ENCODE data around the gene SPSB3. TPM values are rescaled to one million over a fixed set of nuclear protein-coding genes. Genes with fewer than 3 reads are reported as not detected.

The SPSB3 gene
- total and polyA plus RNA-seq, 2 of the 13 experiments (the other 11 are each of a cell fraction or from before 2014, with no cell fraction given): 13.2 to 21.9 TPM

- no peak for TF ChIP-seq CC2D1A (CRISPR knock-in tag; IDR thresholded peaks at IDR 0.05)
- TF ChIP-seq NCOA2 (CRISPR knock-in tag; IDR thresholded peaks at IDR 0.05): peak; percentile 62; the same call in 1 of the 2 replicates
- no peak for TF ChIP-seq ARID3A (IDR thresholded peaks at IDR 0.05; ENCODE audit: low read depth, low read length)
- no peak for TF ChIP-seq SNAPC5 (CRISPR knock-in tag; IDR thresholded peaks at IDR 0.05; ENCODE audit: borderline replicate concordance)
- no peak for TF ChIP-seq PRPF4 (IDR thresholded peaks at IDR 0.05; ENCODE audit: low read depth, low read length, poor library complexity, severe bottlenecking)
- no peak for TF ChIP-seq CREBL2 (CRISPR knock-in tag; IDR thresholded peaks at IDR 0.05; ENCODE audit: borderline replicate concordance)
- TF ChIP-seq HOXD1 (CRISPR knock-in tag; IDR thresholded peaks at IDR 0.05): peak; percentile 66; the same call in 1 of the 2 replicates
- no peak for TF ChIP-seq ZNF598 (CRISPR knock-in tag; IDR thresholded peaks at IDR 0.05; ENCODE audit: borderline replicate concordance)
- TF ChIP-seq YY1 (IDR thresholded peaks at IDR 0.05; ENCODE audit: insufficient read depth, insufficient replicate concordance, low read depth, low read length): peak; percentile 95
- TF ChIP-seq TBX3 (IDR thresholded peaks at IDR 0.05; ENCODE audit: borderline replicate concordance): peak; percentile 7; the same call in 1 of the 2 replicates
- peak; percentile 83 for TF ChIP-seq POGK (CRISPR knock-in tag; conservative IDR thresholded peaks at IDR 0.05)
- TF ChIP-seq NFYC (CRISPR knock-in tag; IDR thresholded peaks at IDR 0.05): peak; percentile 48
- peak; percentile 74 for TF ChIP-seq HCFC1 (IDR thresholded peaks at IDR 0.05; ENCODE audit: low read depth, low read length)
- peak; percentile 45; the same call in 1 of the 2 replicates for TF ChIP-seq BRF2 (CRISPR knock-in tag; IDR thresholded peaks at IDR 0.05)
- TF ChIP-seq LCORL (IDR thresholded peaks at IDR 0.05): no peak
- peak; percentile 74 for TF ChIP-seq LCORL (CRISPR knock-in tag; IDR thresholded peaks at IDR 0.05)
- peak; percentile 88; the same call in 1 of the 2 replicates for TF ChIP-seq FLYWCH1 (CRISPR knock-in tag; IDR thresholded peaks at IDR 0.05)
- peak; percentile 76; the same call in 1 of the 2 replicates for TF ChIP-seq ARNT2 (CRISPR knock-in tag; IDR thresholded peaks at IDR 0.05; ENCODE audit: low read depth)
- TF ChIP-seq KLF16 (CRISPR knock-in tag; IDR thresholded peaks at IDR 0.05): peak; percentile 42 to 85; a peak in 2 of 4 replicates
- no peak for TF ChIP-seq TRAFD1 (CRISPR knock-in tag; IDR thresholded peaks at IDR 0.05; ENCODE audit: borderline replicate concordance)
- TF ChIP-seq ZBTB38 (CRISPR knock-in tag; IDR thresholded peaks at IDR 0.05): peak; percentile 73
- TF ChIP-seq ZNF879 (CRISPR knock-in tag; IDR thresholded peaks at IDR 0.05): peak; percentile 81
- TF ChIP-seq ZNF614 (CRISPR knock-in tag; IDR thresholded peaks at IDR 0.05; ENCODE audit: borderline replicate concordance): peak; percentile 47; the same call in 1 of the 2 replicates
Observed at GRCh38 chr16:1772908-1773702, 9.3 kb downstream of the SPSB3 start, which contains the start of gene MRPS34 (continued).

Data from HepG2 (cell line).